GM19023 (cell line): ENCODE data around the gene TUBGCP2.

ENCODE experiments used
- ATAC-seq: cut with Tn5 transposase; IDR thresholded peaks from one replicate; pipeline ENCODE4 v1.9.1; 2021; ENCODE audit warnings: mild to moderate bottlenecking, moderate library complexity; ENCODE audit not compliant: unreplicated experiment

The TUBGCP2 gene

GRCh38 chr10:133231946-133232574, 76.6 kb downstream of the TUBGCP2 start:
- ATAC-seq = no peak

- no peak for ATAC-seq
Observed at GRCh38 chr10:133231244-133231945, 77.3 kb downstream of the TUBGCP2 start.

GRCh38 chr10:133230387-133231195, 78.1 kb downstream of the TUBGCP2 start:
- ATAC-seq = no peak

GRCh38 chr10:133230044-133230361, 78.7 kb downstream of the TUBGCP2 start, which contains the start of gene UTF1:
Gene UTF1, plus strand, starts transcription at chr10:133230217. Its CDS starts 72 bp downstream, at chr10:133230289.
- ATAC-seq = no peak

GRCh38 chr10:133229265-133230043, 79.2 kb downstream of the TUBGCP2 start:
- no peak for ATAC-seq
